ENCODE results near the gene TMEM129.

The TMEM129 gene

GRCh38 chr4:1767061-1767769 is 46.1 kb upstream of the TMEM129 start:
- DNase-seq (ENCODE audit: low spot score): peak; percentile 82
- TF ChIP-seq CTCF (IDR thresholded peaks at IDR 0.05; ENCODE audit: extremely low read depth, insufficient read depth, missing control alignments): no peak
- in situ Hi-C loops (cut with MboI; ENCODE audit: low pct_unique_long_range_greater_than_20kb, low sequenced_read_pairs, unreplicated experiment): no loop called here

DNA sequence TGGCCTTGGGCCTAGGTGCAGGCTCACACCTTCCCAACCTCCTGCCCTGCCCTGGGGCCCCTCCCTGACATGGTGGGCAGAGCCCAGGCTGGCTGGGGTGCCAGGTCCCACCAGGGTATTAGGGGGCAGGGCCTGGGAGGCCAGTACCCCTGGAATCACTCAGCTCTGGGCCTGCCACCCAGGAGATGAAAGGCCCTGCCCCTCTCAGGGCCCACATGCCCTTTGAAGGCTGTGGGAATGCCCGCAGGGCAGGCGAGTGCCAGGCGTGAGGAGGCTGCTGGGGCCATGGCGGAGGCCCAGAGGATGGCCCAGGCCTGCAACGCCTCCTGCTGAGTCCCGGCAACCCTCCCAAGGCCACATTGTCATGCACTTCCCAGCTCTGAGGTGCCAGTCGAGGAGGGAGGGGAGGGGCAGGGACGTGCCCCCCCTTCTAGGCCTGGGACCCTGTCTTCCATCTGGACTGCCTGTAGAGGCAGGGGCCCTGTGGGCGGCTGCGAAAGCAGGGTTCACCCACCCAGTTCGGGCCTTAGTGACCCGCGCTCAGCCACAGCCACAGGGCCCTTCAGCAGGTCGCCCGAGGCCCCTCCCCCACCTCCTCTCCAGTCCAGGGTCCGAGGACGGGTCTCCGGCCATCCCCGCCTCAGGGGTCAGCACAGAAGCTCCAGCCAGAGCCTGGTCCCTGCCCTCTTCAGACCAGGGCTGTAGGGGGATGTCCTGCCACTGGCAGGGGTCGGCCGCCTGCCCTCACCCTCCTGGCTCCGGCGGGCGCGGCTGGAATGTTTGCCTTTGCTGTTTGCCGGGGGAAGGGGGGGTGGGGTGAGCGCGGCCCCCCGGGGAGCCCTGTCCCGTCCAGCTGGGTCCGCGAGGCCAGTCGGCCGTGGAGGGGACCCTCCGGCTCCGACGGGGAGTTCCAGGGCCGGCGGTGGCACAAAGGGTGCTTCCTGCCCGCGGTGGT is 45.3 kb upstream of the TMEM129 start:
- no peak for DNase-seq (ENCODE audit: low spot score)
- no peak for TF ChIP-seq CTCF (IDR thresholded peaks at IDR 0.05; ENCODE audit: extremely low read depth, insufficient read depth, missing control alignments)
- in situ Hi-C loops (cut with MboI; ENCODE audit: low pct_unique_long_range_greater_than_20kb, low sequenced_read_pairs, unreplicated experiment): no loop called here

DNA sequence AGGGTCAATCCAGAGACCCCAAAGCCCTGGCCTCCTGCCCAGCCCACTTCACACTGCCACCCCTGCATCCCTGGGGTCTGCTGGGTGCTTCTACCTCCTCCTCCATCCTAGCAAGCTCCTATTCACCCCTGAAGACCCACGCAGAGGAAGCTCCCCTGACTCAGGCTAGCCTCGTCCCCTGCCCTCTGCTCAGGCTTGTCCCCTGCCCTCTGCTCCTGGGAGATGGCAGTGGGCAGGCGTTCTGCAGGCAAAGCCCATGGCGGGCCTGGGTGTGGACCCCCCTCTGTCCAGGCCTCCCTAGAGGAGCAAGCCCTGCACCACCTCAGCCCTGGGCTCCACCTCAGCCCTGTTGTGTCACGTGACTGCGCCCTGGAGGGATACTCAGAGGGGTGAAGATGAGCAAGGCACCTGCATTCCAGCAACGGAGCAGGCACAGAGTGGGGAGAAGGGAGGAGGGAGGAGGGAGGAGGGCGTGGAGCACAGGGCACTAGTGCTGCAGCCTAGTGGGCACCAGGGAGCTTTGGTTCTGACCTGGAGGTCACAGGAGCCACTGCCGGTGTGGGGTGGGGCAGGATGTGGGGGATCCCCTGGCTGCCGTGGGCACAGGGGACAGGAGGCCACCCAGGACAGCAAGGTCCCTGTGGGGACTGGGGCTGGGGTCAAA is 44.4 kb upstream of the TMEM129 start:
- DNase-seq (ENCODE audit: low spot score): no peak
- TF ChIP-seq CTCF (IDR thresholded peaks at IDR 0.05; ENCODE audit: extremely low read depth, insufficient read depth, missing control alignments): no peak
- in situ Hi-C loops (cut with MboI; ENCODE audit: low pct_unique_long_range_greater_than_20kb, low sequenced_read_pairs, unreplicated experiment): no loop called here

DNA sequence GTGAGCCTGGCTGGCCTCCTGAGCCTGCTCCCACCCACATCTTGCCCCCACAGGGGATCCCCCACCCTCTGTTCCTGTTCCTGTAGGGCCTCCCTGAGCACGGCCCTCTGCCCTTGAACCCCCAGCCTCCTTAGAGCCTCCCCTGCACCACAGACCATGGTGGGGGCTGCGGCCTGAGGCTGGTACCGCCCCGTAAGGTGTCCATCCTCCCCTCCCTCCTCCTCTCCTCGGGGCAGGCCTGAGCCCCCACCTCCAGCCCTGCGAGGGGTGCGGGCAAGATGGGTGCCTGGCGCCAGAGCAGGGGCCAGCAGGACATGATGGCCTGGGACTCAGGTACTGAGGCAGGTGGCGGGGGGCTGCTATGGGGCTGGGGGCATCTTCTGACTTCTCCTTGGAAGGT is 43.5 kb upstream of the TMEM129 start:
- in situ Hi-C loops (cut with MboI; ENCODE audit: low pct_unique_long_range_greater_than_20kb, low sequenced_read_pairs, unreplicated experiment): no loop called here
- TF ChIP-seq CTCF (IDR thresholded peaks at IDR 0.05; ENCODE audit: extremely low read depth, insufficient read depth, missing control alignments): no peak
- DNase-seq (ENCODE audit: low spot score): no peak

DNA sequence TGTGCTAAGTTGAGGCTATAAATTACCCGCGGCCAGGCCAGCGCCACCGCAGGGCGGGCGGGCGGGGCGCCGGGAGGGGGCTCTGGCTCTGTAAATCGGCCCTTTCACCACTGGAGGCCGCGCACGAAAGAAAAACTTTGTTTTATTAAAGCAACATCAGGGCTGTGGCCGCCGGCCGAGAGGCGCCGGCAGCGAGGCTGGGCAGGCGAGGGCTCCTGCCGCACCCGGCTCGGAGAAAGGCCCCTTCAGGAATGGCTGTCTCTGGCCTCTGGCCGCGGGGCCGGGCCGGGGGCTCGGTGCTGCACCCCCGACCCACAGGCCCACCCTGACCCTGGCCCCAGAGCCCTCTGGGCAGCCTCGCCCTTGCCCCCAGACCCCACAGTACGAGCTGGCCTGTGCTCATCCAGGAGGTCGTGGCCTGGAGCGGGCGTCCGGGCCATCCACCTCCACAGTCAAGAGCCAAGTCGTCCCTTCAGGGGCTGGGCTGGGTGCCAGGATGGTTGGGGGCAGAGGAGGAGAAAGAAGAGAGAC is 42.5 kb upstream of the TMEM129 start:
- in situ Hi-C loops (cut with MboI; ENCODE audit: low pct_unique_long_range_greater_than_20kb, low sequenced_read_pairs, unreplicated experiment): no loop called here
- peak; percentile 80 for DNase-seq (ENCODE audit: low spot score)
- no peak for TF ChIP-seq CTCF (IDR thresholded peaks at IDR 0.05; ENCODE audit: extremely low read depth, insufficient read depth, missing control alignments)

GRCh38 chr4:1763070-1763549 is 42.0 kb upstream of the TMEM129 start:
- no peak for DNase-seq (ENCODE audit: low spot score)
- in situ Hi-C loops (cut with MboI; ENCODE audit: low pct_unique_long_range_greater_than_20kb, low sequenced_read_pairs, unreplicated experiment): no loop called here
- TF ChIP-seq CTCF (IDR thresholded peaks at IDR 0.05; ENCODE audit: extremely low read depth, insufficient read depth, missing control alignments): no peak

All from GM13977 (cell line).